ENCODE results near the gene WDR54.

Gene WDR54

DNA sequence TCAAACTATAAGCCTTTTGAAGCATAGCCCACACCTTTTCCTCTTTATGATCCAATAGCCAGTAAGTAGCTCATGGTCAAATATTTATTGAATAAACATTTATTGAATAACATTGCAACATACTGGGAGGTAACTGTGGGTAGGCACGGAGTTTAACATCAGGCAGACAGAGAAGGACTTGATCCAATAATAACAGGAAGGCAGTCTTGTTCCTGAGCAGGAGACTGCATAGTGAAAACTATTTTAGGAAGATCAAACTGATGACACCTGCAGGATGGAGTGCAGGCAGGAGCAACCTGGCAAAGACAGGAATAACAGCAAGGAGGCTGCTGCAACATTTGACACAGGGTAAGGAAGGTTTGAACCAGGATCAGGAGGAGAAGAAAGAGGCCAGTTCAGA, 38.3 kb upstream of the WDR54 start:
- peaks cover 25% of the 10 kb centered on the region for H3K36me3 ChIP-seq (ENCODE audit: insufficient read depth, low read length)
- H3K4me1 ChIP-seq (ENCODE audit: insufficient read depth, low read length), result peaks cover 11% of the 10 kb centered on the region
- DNase-seq, result no peak
- H3K9ac ChIP-seq (ENCODE audit: low read depth, low read length), result no peak overlapping the region
- no peak overlapping the region for H3K4me3 ChIP-seq (ENCODE audit: low read depth in 1 of 2, low read length in 2 of 2)
- no peak overlapping the region for H3K4me2 ChIP-seq (ENCODE audit: insufficient read depth, low read length)
- peaks cover 91% of the 10 kb centered on the region for H3K79me2 ChIP-seq (ENCODE audit: insufficient read depth, low read length)
- peaks cover 45% of the 10 kb centered on the region for H4K20me1 ChIP-seq (ENCODE audit: insufficient read depth, low read length)
- ATAC-seq (ENCODE audit: insufficient read depth, low read depth), result no peak
- H3K27me3 ChIP-seq (ENCODE audit: insufficient read depth, low read length, poor library complexity), result no peaks in the 10 kb centered on the region
- no peak overlapping the region for H2AFZ ChIP-seq (ENCODE audit: low read depth, low read length)
- H3K9me3 ChIP-seq (ENCODE audit: insufficient read depth, low read length, severe bottlenecking), result no peaks in the 10 kb centered on the region
- TF ChIP-seq, protein P1, sequence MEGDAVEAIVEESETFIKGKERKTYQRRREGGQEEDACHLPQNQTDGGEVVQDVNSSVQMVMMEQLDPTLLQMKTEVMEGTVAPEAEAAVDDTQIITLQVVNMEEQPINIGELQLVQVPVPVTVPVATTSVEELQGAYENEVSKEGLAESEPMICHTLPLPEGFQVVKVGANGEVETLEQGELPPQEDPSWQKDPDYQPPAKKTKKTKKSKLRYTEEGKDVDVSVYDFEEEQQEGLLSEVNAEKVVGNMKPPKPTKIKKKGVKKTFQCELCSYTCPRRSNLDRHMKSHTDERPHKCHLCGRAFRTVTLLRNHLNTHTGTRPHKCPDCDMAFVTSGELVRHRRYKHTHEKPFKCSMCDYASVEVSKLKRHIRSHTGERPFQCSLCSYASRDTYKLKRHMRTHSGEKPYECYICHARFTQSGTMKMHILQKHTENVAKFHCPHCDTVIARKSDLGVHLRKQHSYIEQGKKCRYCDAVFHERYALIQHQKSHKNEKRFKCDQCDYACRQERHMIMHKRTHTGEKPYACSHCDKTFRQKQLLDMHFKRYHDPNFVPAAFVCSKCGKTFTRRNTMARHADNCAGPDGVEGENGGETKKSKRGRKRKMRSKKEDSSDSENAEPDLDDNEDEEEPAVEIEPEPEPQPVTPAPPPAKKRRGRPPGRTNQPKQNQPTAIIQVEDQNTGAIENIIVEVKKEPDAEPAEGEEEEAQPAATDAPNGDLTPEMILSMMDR (IDR thresholded peaks at IDR 0.05; ENCODE audit: borderline replicate concordance, extremely low read depth, low read length, poor library complexity, severe bottlenecking), result no peak
- no peak for TF ChIP-seq EZH2 (IDR thresholded peaks at IDR 0.05; ENCODE audit: borderline replicate concordance, low read depth, low read length, severe bottlenecking)
- H3K27ac ChIP-seq (ENCODE audit: low read length), result no peak overlapping the region

DNA sequence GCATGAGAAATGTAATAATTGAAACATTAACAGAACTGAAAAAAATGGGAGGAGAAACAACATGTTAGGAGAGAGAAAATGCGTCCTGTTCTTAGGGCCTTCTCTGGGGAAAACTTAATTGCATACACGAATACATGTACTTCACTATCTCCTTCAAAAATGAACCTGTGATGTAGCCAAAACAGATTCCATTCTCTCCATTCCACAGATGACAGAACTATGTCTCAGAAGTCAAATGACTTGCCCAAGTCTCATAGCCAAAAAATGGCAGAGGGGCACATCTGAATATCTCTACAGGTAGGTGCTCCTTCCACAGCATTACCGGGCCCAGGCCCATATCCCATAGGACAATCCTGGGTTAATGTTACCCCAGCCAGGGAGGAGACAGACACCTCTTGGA, 37.5 kb upstream of the WDR54 start:
- no peak for DNase-seq
- no peak for TF ChIP-seq EZH2 (IDR thresholded peaks at IDR 0.05; ENCODE audit: borderline replicate concordance, low read depth, low read length, severe bottlenecking)
- TF ChIP-seq, protein P1 (IDR thresholded peaks at IDR 0.05; ENCODE audit: borderline replicate concordance, extremely low read depth, low read length, poor library complexity, severe bottlenecking), result no peak

DNA sequence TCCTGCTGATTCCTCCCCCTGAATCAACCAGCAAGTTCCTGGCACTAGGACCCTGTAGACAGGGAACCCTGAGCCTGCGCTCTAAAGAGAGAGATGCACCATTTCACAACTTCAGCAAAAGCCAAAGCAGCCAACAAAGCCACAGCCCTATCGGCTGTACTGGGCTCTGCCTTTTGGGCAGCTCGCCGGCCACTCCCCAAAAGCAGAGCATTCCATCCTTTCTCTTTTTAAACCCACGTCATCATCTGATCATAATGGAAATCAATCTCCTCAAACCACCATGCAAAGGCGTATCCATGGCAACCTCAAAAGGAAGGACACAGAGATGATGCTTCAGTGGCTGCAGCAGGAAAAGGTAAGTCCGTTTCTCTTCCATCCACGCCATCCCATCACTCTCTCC, 36.1 kb upstream of the WDR54 start:
- peaks cover 29% of the 10 kb centered on the region; the same call in 1 of the 2 replicates for H4K20me1 ChIP-seq (ENCODE audit: insufficient read depth, low read length)
- no peak overlapping the region for H3K4me2 ChIP-seq (ENCODE audit: insufficient read depth, low read length)
- ATAC-seq (ENCODE audit: insufficient read depth, low read depth), result no peak
- H3K4me3 ChIP-seq (ENCODE audit: low read depth in 1 of 2, low read length in 2 of 2), result no peak overlapping the region
- no peak overlapping the region for H3K9ac ChIP-seq (ENCODE audit: low read depth, low read length)
- H3K9me3 ChIP-seq (ENCODE audit: insufficient read depth, low read length, severe bottlenecking), result no peaks in the 10 kb centered on the region
- peaks cover 96% of the 10 kb centered on the region for H3K79me2 ChIP-seq (ENCODE audit: insufficient read depth, low read length)
- H2AFZ ChIP-seq (ENCODE audit: low read depth, low read length), result no peak overlapping the region
- H3K36me3 ChIP-seq (ENCODE audit: insufficient read depth, low read length), result peaks cover 29% of the 10 kb centered on the region
- DNase-seq, result no peak
- peaks cover 23% of the 10 kb centered on the region for H3K4me1 ChIP-seq (ENCODE audit: insufficient read depth, low read length)
- no peaks in the 10 kb centered on the region for H3K27me3 ChIP-seq (ENCODE audit: insufficient read depth, low read length, poor library complexity)
- H3K27ac ChIP-seq (ENCODE audit: low read length), result no peak overlapping the region
- no peak for TF ChIP-seq EZH2 (IDR thresholded peaks at IDR 0.05; ENCODE audit: borderline replicate concordance, low read depth, low read length, severe bottlenecking)
- TF ChIP-seq, protein P1 (IDR thresholded peaks at IDR 0.05; ENCODE audit: borderline replicate concordance, extremely low read depth, low read length, poor library complexity, severe bottlenecking), result no peak

More for the DNA sequence above, 37.5 kb upstream of the WDR54 start:
- Histone ChIP-seq H3K27me3 (ENCODE audit: insufficient read depth, low read length, poor library complexity) (no peaks in the 10 kb centered on the region), H4K20me1 (ENCODE audit: insufficient read depth, low read length) (peaks cover 39% of the 10 kb centered on the region), H3K4me2 (ENCODE audit: insufficient read depth, low read length) (no peak overlapping the region), H3K4me3 (ENCODE audit: low read depth in 1 of 2, low read length in 2 of 2) (no peak overlapping the region), H3K36me3 (ENCODE audit: insufficient read depth, low read length) (peaks cover 25% of the 10 kb centered on the region), H2AFZ (ENCODE audit: low read depth, low read length) (no peak overlapping the region), H3K9ac (ENCODE audit: low read depth, low read length) (no peak overlapping the region), H3K4me1 (ENCODE audit: insufficient read depth, low read length) (peaks cover 17% of the 10 kb centered on the region), H3K9me3 (ENCODE audit: insufficient read depth, low read length, severe bottlenecking) (no peaks in the 10 kb centered on the region), H3K79me2 (ENCODE audit: insufficient read depth, low read length) (peaks cover 96% of the 10 kb centered on the region), H3K27ac (ENCODE audit: low read length) (no peak overlapping the region)
- ATAC-seq (ENCODE audit: insufficient read depth, low read depth), result no peak

GRCh38 chr2:74387346-74387745, 34.2 kb upstream of the WDR54 start:
- Histone ChIP-seq H3K4me1 (ENCODE audit: insufficient read depth, low read length) (peaks cover 31% of the 10 kb centered on the region), H4K20me1 (ENCODE audit: insufficient read depth, low read length) (peaks cover 15% of the 10 kb centered on the region; the same call in 1 of the 2 replicates), H3K4me2 (ENCODE audit: insufficient read depth, low read length) (no peak overlapping the region), H3K79me2 (ENCODE audit: insufficient read depth, low read length) (peaks cover 91% of the 10 kb centered on the region), H3K9ac (ENCODE audit: low read depth, low read length) (no peak overlapping the region), H3K27me3 (ENCODE audit: insufficient read depth, low read length, poor library complexity) (no peaks in the 10 kb centered on the region), H3K36me3 (ENCODE audit: insufficient read depth, low read length) (peaks cover 26% of the 10 kb centered on the region), H3K9me3 (ENCODE audit: insufficient read depth, low read length, severe bottlenecking) (no peaks in the 10 kb centered on the region), H3K27ac (ENCODE audit: low read length) (no peak overlapping the region), H2AFZ (ENCODE audit: low read depth, low read length) (no peak overlapping the region), H3K4me3 (ENCODE audit: low read depth in 1 of 2, low read length in 2 of 2) (no peak overlapping the region)
- no peak for DNase-seq
- no peak for ATAC-seq (ENCODE audit: insufficient read depth, low read depth)
- TF ChIP-seq, protein P1 (IDR thresholded peaks at IDR 0.05; ENCODE audit: borderline replicate concordance, extremely low read depth, low read length, poor library complexity, severe bottlenecking), result no peak
- no peak for TF ChIP-seq EZH2 (IDR thresholded peaks at IDR 0.05; ENCODE audit: borderline replicate concordance, low read depth, low read length, severe bottlenecking)

Measured in DND-41 (cell line).